Fibroblast of the conjunctiva (primary cell): ENCODE results near the gene AGPAT2.

ENCODE experiments used
- DNase-seq: peaks from one replicate; pipeline ENCODE4 v3.0.0-alpha.2; 2010; ENCODE audit warnings: low read depth

AGPAT2 gene

GRCh38 chr9:136700959-136701667, 13.9 kb upstream of the AGPAT2 start:
- no peak for DNase-seq

GRCh38 chr9:136700304-136700703, 13.0 kb upstream of the AGPAT2 start:
- peak; percentile 32 for DNase-seq

GRCh38 chr9:136698635-136699246, 11.5 kb upstream of the AGPAT2 start:
- DNase-seq: no peak

GRCh38 chr9:136697821-136698526, 10.7 kb upstream of the AGPAT2 start:
- no peak for DNase-seq

- DNase-seq: no peak
These were observed 10.0 kb upstream of the AGPAT2 start for GRCh38 chr9:136697146-136697820.

GRCh38 chr9:136696502-136696901, 9.2 kb upstream of the AGPAT2 start:
- no peak for DNase-seq

GRCh38 chr9:136695955-136696354, 8.7 kb upstream of the AGPAT2 start:
- DNase-seq: no peak

- no peak for DNase-seq
These were observed 8.2 kb upstream of the AGPAT2 start for GRCh38 chr9:136695435-136695895.

GRCh38 chr9:136694872-136695247, 7.6 kb upstream of the AGPAT2 start:
- no peak for DNase-seq

- DNase-seq: no peak
These were observed 7.1 kb upstream of the AGPAT2 start for GRCh38 chr9:136694163-136694871.

GRCh38 chr9:136693490-136694162, 6.4 kb upstream of the AGPAT2 start:
- DNase-seq: no peak

GRCh38 chr9:136693135-136693489, 5.9 kb upstream of the AGPAT2 start:
- DNase-seq: no peak

- DNase-seq: no peak
These were observed 5.2 kb upstream of the AGPAT2 start for GRCh38 chr9:136692185-136693134.

- no peak for DNase-seq
These were observed 4.3 kb upstream of the AGPAT2 start for GRCh38 chr9:136691316-136692184.

- DNase-seq: no peak
These were observed 3.6 kb upstream of the AGPAT2 start for GRCh38 chr9:136690806-136691261.

GRCh38 chr9:136690104-136690805, 3.0 kb upstream of the AGPAT2 start:
- no peak for DNase-seq

- DNase-seq: no peak
These were observed 1.8 kb upstream of the AGPAT2 start for GRCh38 chr9:136689108-136689460.

- no peak for DNase-seq
These were observed 1.2 kb upstream of the AGPAT2 start for GRCh38 chr9:136688274-136689107.
